Suprapubic skin (tissue), 4 donors: ENCODE data around the gene HSPA1A.

Source experiments
- CTCF ChIP-seq, 2 donors: fragments of 200-600 bp in 1 of 2; fragments of 450-650 bp in 1 of 2; sonication (generic) in 1 of 2; IDR thresholded peaks; one replicate each; pipeline ENCODE4 v1.5.1; 2016 to 2019; ENCODE audit warnings: antibody characterized with exemption in 2 of 2, mild to moderate bottlenecking in 1 of 2, moderate library complexity in 1 of 2
- EP300 ChIP-seq: sonication (generic); formaldehyde crosslinking; IDR thresholded peaks from one replicate; pipeline ENCODE4 v1.6.1; 2017; ENCODE audit warnings: antibody characterized with exemption
- POLR2A ChIP-seq, 2 donors: fragments of 450-650 bp; IDR thresholded peaks; one replicate each; pipeline ENCODE4 v1.6.1; 2017; ENCODE audit warnings: antibody characterized with exemption in 2 of 2, mild to moderate bottlenecking in 2 of 2, moderate library complexity in 2 of 2
- POLR2AphosphoS5 ChIP-seq, 3 donors: sonication (generic); formaldehyde crosslinking; IDR thresholded peaks; one replicate each; pipeline ENCODE4 v1.6.1; 2017; ENCODE audit warnings: antibody characterized with exemption in 3 of 3

- TF ChIP-seq CTCF (IDR thresholded peaks at IDR 0.05) (no peak), POLR2AphosphoS5 (IDR thresholded peaks at IDR 0.05) (no peak), POLR2A (IDR thresholded peaks at IDR 0.05) (no peak), EP300 (no peak)
Measured at GRCh38 chr6:31796993-31797385, 18.4 kb upstream of the HSPA1A start.
